Renal cortex interstitium (tissue), 11 donors: Measurements from ENCODE around the gene GRM5. TPM values are rescaled to one million over a fixed set of nuclear protein-coding genes. Genes with fewer than 3 reads are reported as not detected.

Experiments
- DNase-seq, 11 donors: peaks; one replicate each; pipeline ENCODE4 v3.0.0-alpha.2; 2013; ENCODE audit warnings: low read depth in 9 of 11, low spot score in 4 of 11; ENCODE audit errors: extremely low read depth in 1 of 11
- polyA plus RNA-seq, 3 donors: library from polyadenylated mRNA; unstranded; fragments of 120-200 nt; gene quantifications; one replicate each; pipeline ENCODE4 v1.2.1, GENCODE V29; 2013; ENCODE audit not compliant: insufficient read length in 3 of 3

The GRM5 gene
- polyA plus RNA-seq, 3 donors = 0.12 to 0.38 (median 0.19) TPM

DNA sequence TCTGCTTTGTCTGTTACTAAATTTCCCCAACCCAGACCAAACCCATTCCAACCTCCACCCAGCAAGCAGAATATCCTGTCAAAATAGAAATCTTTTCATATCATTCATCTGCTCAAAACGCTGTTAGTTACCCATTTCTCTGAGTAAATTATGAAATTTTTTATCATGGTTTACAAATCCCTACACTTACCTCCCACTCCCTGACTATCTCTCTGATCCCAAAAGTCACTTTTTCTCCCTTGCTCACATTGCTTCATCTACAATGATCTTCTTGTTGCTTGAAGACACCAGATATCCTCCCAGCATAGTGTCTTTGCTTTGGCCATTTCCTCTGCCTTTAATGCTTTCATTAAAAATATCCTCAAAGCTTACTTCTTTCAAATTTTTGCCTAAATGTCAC lies 532.8 kb downstream of the GRM5 start:
- no peak for DNase-seq

GRCh38 chr11:88531831-88532230 lies 534.0 kb downstream of the GRM5 start:
- no peak for DNase-seq

DNA sequence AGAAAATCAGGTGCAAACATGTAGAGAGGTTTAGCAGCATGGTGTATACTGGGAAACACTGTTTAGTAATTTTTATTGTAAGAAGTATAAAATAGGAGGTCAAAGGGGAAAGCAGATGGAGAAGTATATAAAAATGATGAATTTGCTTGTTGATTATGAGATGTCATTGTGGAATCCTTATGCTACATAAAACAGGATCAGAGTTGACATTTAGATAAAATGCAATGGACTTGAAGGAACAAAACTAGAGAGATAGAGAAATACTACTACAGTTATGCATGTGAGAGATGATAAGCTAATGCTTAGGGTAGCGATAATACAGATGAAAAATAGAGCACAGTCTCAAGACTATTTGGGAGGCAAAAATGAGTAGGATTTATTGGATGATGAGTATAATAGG lies 536.4 kb downstream of the GRM5 start:
- no peak for DNase-seq

GRCh38 chr11:88523386-88524071 lies 542.3 kb downstream of the GRM5 start:
- DNase-seq = no peak

GRCh38 chr11:88522624-88523385 lies 543.0 kb downstream of the GRM5 start:
- no peak for DNase-seq

DNA sequence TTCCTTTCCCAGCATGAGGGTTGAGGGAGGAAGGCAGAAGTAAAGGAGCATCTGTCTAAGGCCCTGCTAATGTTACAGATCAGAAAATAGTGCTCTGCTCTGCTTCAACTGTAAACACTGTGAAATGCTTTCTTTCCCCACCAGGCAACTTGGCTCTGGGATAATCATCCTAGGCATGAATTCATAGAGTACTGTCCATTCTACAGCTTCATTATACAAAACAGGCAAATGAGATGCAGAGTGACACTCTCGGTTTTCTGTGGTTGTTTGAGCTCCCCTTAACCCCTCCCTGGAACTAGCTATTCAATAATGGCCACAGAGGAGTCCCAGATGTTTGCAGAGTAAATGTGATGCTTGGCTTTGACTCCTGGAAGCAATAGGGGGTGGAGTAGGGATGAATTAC lies 544.0 kb downstream of the GRM5 start:
- no peak for DNase-seq

DNA sequence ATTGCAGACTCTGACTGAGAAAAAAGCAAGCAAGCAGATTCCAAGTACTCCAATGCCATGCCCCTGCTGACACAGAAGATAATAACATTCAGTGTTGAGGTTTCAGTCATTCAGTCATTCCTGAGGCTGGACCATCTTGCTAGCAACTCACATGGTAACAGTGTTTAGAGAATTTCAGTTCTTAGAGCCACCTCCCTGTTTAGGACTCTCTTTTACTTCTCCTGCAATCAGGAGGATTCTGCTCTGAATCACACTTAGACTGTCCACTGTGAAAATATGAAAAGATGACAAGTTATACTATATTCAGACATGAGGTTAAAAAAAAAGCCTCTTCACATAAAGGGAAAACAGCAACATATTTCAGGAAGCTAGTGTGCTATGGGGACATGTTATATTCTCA lies 544.4 kb downstream of the GRM5 start:
- DNase-seq = no peak

DNA sequence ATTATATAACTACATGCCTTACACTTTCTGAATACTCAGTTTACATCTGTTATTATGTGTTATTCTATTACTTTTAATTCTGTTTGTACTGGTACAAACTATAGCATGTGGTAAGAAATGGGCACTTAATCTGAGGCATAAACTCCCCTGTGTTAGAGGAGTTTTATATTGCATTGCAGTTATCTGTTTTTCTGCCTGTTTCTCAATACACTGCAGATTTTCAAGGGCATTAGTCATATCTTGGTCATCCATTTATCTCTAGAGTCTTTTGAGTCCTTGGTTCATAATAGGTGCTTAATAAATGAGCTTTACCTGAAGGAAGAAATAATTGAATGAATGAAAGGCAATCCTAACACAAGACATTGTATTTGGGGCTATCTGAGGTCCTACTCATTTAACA lies 545.4 kb downstream of the GRM5 start:
- no peak for DNase-seq

GRCh38 chr11:88515002-88515401 lies 550.8 kb downstream of the GRM5 start:
- DNase-seq = no peak

GRCh38 chr11:88511006-88511405 lies 554.8 kb downstream of the GRM5 start:
- DNase-seq = no peak

GRCh38 chr11:88508759-88509581 lies 556.8 kb downstream of the GRM5 start:
- peak in 6 of 11 donors; percentile 17 to 45 (median 36) for DNase-seq

- peak in 4 of 11 donors; percentile 6 to 23 (median 11) for DNase-seq
Measured at GRCh38 chr11:88508418-88508758, 557.4 kb downstream of the GRM5 start.

- peak in 2 of 11 donors; percentile 6 to 7 for DNase-seq
Measured at GRCh38 chr11:88507771-88508417, 557.9 kb downstream of the GRM5 start.

DNA sequence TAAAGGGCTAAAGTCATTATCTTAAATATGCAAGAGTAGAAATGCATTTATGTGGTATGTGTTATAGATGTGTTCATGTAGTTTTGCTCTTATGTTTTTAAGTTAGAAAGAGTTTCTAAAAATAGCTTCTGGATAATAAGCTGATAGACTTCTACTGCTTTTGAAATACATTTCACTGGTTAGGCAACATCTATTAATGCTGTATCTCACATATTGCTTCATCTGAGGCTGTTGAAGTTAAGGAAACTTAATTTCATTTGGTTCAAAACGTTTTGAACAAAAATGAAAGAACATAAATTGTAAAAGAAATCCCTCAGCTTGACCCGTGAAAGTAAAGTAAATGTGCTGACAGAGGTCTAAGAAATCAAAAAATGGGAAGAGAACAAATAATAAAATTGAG lies 564.2 kb downstream of the GRM5 start:
- DNase-seq = no peak

DNA sequence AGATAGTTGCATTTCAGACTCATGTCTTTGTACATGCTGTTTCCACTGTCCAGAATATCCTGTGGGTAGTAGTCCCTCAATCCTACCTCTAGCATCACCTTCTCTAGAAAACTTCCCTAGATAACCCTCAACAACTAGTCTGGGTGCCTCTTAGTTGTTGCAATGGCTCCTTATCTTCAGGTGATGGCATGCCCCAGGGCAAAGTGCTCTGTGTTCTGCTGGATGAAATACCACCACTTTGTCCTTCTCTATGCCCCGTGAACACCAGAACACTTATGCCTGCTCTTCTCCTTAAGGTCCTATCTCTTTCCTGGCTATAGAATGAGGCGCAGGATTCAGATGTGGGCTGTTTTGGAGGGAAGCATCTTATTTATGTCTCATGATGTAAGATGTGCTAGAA lies 569.9 kb downstream of the GRM5 start:
- no peak for DNase-seq

DNA sequence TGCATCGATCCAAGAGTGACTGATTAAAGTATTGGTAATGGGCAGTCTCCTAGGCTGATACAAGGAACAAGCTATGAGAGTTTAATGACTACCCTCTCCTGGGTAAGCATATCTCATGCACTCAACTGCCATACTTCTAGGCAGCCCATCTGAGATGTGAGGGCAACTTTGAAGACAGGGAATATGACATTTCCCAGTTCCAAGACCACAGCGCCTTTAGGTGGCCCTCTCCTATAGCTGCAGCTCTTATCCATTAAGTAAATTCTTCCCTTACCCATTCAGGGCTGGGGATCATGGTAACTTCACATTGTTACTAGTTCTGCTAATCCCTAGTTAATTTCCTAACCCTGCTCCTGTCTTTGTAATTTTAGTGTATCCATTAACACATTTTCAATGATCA lies 570.9 kb downstream of the GRM5 start:
- no peak for DNase-seq

GRCh38 chr11:88491674-88492073 lies 574.1 kb downstream of the GRM5 start:
- DNase-seq = no peak

GRCh38 chr11:88489030-88489429 lies 576.8 kb downstream of the GRM5 start:
- DNase-seq = no peak

- no peak for DNase-seq
Measured at GRCh38 chr11:88487646-88488045, 578.1 kb downstream of the GRM5 start.
